ENCODE results near the gene ZDHHC20.

ZDHHC20 gene

GRCh38 chr13:21364357-21364756, 94.7 kb downstream of the ZDHHC20 start:
- TF ChIP-seq TAF1 (IDR thresholded peaks at IDR 0.05; ENCODE audit: low read depth), result no peak
- no peak for TF ChIP-seq TCF12 (IDR thresholded peaks at IDR 0.05; ENCODE audit: low read depth)
- TF ChIP-seq MAX (IDR thresholded peaks at IDR 0.05), result no peak
- TF ChIP-seq USF1 (IDR thresholded peaks at IDR 0.05), result no peak
- TF ChIP-seq REST (IDR thresholded peaks at IDR 0.05; ENCODE audit: low read depth), result no peak
- TF ChIP-seq CEBPB (IDR thresholded peaks at IDR 0.05), result no peak
- no peak for TF ChIP-seq EGR1 (IDR thresholded peaks at IDR 0.05)
- TF ChIP-seq CREB1 (IDR thresholded peaks at IDR 0.05; ENCODE audit: low read depth), result no peak
- TF ChIP-seq YY1 (IDR thresholded peaks at IDR 0.05; ENCODE audit: low read depth), result no peak
- TF ChIP-seq ZBTB7A (IDR thresholded peaks at IDR 0.05; ENCODE audit: low read depth), result no peak
- no peak for TF ChIP-seq NFIC (IDR thresholded peaks at IDR 0.05)
- no peak for TF ChIP-seq RAD21 (IDR thresholded peaks at IDR 0.05; ENCODE audit: low read depth)
- no peak for TF ChIP-seq FOXM1 (IDR thresholded peaks at IDR 0.05; ENCODE audit: borderline replicate concordance, low read depth)
- no peak for TF ChIP-seq EP300 (IDR thresholded peaks at IDR 0.05; ENCODE audit: borderline replicate concordance)

GRCh38 chr13:21362741-21363140, 96.4 kb downstream of the ZDHHC20 start:
- no peak for TF ChIP-seq TAF1 (IDR thresholded peaks at IDR 0.05; ENCODE audit: low read depth)
- TF ChIP-seq REST (IDR thresholded peaks at IDR 0.05; ENCODE audit: low read depth), result no peak
- TF ChIP-seq FOXM1 (IDR thresholded peaks at IDR 0.05; ENCODE audit: borderline replicate concordance, low read depth), result no peak
- TF ChIP-seq CEBPB (IDR thresholded peaks at IDR 0.05), result no peak
- TF ChIP-seq EP300 (IDR thresholded peaks at IDR 0.05; ENCODE audit: borderline replicate concordance), result no peak
- TF ChIP-seq TEAD4 (IDR thresholded peaks at IDR 0.05), result no peak
- TF ChIP-seq NFIC (IDR thresholded peaks at IDR 0.05), result no peak
- TF ChIP-seq ZBTB7A (IDR thresholded peaks at IDR 0.05; ENCODE audit: low read depth), result no peak
- TF ChIP-seq RAD21 (IDR thresholded peaks at IDR 0.05; ENCODE audit: low read depth), result no peak
- no peak for TF ChIP-seq CREB1 (IDR thresholded peaks at IDR 0.05; ENCODE audit: low read depth)
- TF ChIP-seq USF1 (IDR thresholded peaks at IDR 0.05), result no peak
- no peak for TF ChIP-seq EGR1 (IDR thresholded peaks at IDR 0.05)
- no peak for TF ChIP-seq MAX (IDR thresholded peaks at IDR 0.05)
- no peak for TF ChIP-seq YY1 (IDR thresholded peaks at IDR 0.05; ENCODE audit: low read depth)

GRCh38 chr13:21361706-21362105, 97.4 kb downstream of the ZDHHC20 start:
- TF ChIP-seq ZBTB7A (IDR thresholded peaks at IDR 0.05; ENCODE audit: low read depth) (no peak), EP300 (IDR thresholded peaks at IDR 0.05; ENCODE audit: borderline replicate concordance) (no peak), REST (IDR thresholded peaks at IDR 0.05; ENCODE audit: low read depth) (no peak), EGR1 (IDR thresholded peaks at IDR 0.05) (no peak), YY1 (IDR thresholded peaks at IDR 0.05; ENCODE audit: low read depth) (no peak), CEBPB (IDR thresholded peaks at IDR 0.05) (no peak), USF1 (IDR thresholded peaks at IDR 0.05) (no peak), NFIC (IDR thresholded peaks at IDR 0.05) (no peak), TAF1 (IDR thresholded peaks at IDR 0.05; ENCODE audit: low read depth) (no peak), MAX (IDR thresholded peaks at IDR 0.05) (no peak), CREB1 (IDR thresholded peaks at IDR 0.05; ENCODE audit: low read depth) (no peak), TEAD4 (IDR thresholded peaks at IDR 0.05) (no peak), TCF12 (IDR thresholded peaks at IDR 0.05; ENCODE audit: low read depth) (no peak), FOXM1 (IDR thresholded peaks at IDR 0.05; ENCODE audit: borderline replicate concordance, low read depth) (no peak), RAD21 (IDR thresholded peaks at IDR 0.05; ENCODE audit: low read depth) (no peak)

GRCh38 chr13:21361123-21361522, 98.0 kb downstream of the ZDHHC20 start:
- TF ChIP-seq EP300 (IDR thresholded peaks at IDR 0.05; ENCODE audit: borderline replicate concordance) (no peak), YY1 (IDR thresholded peaks at IDR 0.05; ENCODE audit: low read depth) (no peak), CREB1 (IDR thresholded peaks at IDR 0.05; ENCODE audit: low read depth) (no peak), RAD21 (IDR thresholded peaks at IDR 0.05; ENCODE audit: low read depth) (no peak), FOXM1 (IDR thresholded peaks at IDR 0.05; ENCODE audit: borderline replicate concordance, low read depth) (no peak), TAF1 (IDR thresholded peaks at IDR 0.05; ENCODE audit: low read depth) (no peak), REST (IDR thresholded peaks at IDR 0.05; ENCODE audit: low read depth) (no peak)

Data from Ishikawa (cell line).